Upper lobe of right lung (tissue), 1 donor: ENCODE measurements around the gene EMC6. TPM values are rescaled to one million over a fixed set of nuclear protein-coding genes. Genes with fewer than 3 reads are reported as not detected.
A peak's percentile ranks its signal among the peaks of the same experiment; 100 is the strongest.

Source experiments
- ATAC-seq: fragments of 200-7000 bp; cut with Tn5 transposase; one replicate; pipeline ENCODE4 v1.9.1; 2020; ENCODE audit warnings: mild to moderate bottlenecking, moderate library complexity
- DNase-seq: peaks from one replicate; pipeline ENCODE4 v3.0.0-alpha.2; 2020
- H3K27ac ChIP-seq: fragments of 200-600 bp; one replicate; pipeline ENCODE4 v1.8.0; 2022
- H3K27me3 ChIP-seq: fragments of 200-600 bp; one replicate; pipeline ENCODE4 v1.8.0; 2022; ENCODE audit warnings: mild to moderate bottlenecking
- H3K36me3 ChIP-seq: fragments of 200-600 bp; one replicate; pipeline ENCODE4 v1.8.0; 2022
- H3K4me1 ChIP-seq: fragments of 200-600 bp; one replicate; pipeline ENCODE4 v1.8.0; 2022
- H3K4me3 ChIP-seq: fragments of 200-600 bp; one replicate; pipeline ENCODE4 v1.8.0; 2022; ENCODE audit warnings: mild to moderate bottlenecking
- H3K9me3 ChIP-seq: fragments of 200-600 bp; one replicate; pipeline ENCODE4 v1.8.0; 2022
- CTCF ChIP-seq: fragments of 200-600 bp; IDR thresholded peaks from one replicate; pipeline ENCODE4 v1.8.0; 2022; ENCODE audit warnings: antibody characterized with exemption
- intact Hi-C: fragments of 100-400 bp; cut with DNase I; formaldehyde crosslinking; loops from one replicate; pipeline ENCODE4 v1.11.0; 2022
- total RNA-seq: library from RNA; stranded (reverse); fragmentation: NEBNext Ultra II Directional; extraction: Animal tissue kit (Norgen Biotek cat#: 25700); gene quantifications from one replicate; pipeline ENCODE4 v1.2.1, GENCODE V29; 2021
- donor health status: DM: no; HTN: yes; CAD: no; lungs with severe emphysema.

Gene EMC6
- total RNA-seq, 1 donor from 2014 or later, result 28.6 TPM

- Histone ChIP-seq H3K36me3 (no peaks in the 10 kb centered on the region), H3K9me3 (no peaks in the 10 kb centered on the region), H3K4me3 (no peak overlapping the region), H3K27ac (no peak overlapping the region), H3K27me3 (peaks cover 21% of the 10 kb centered on the region), H3K4me1 (no peaks in the 10 kb centered on the region)
- DNase-seq, result no peak
- peak; percentile 7 for ATAC-seq
- intact Hi-C loops, result no loop called here
- no peak for TF ChIP-seq CTCF
Observed at GRCh38 chr17:3679531-3680126, 11.0 kb downstream of the EMC6 start.

GRCh38 chr17:3681057-3681456 is 12.4 kb downstream of the EMC6 start:
- Histone ChIP-seq H3K27me3 (peaks cover 27% of the 10 kb centered on the region), H3K27ac (no peak overlapping the region), H3K4me3 (no peak overlapping the region), H3K4me1 (no peaks in the 10 kb centered on the region), H3K9me3 (no peaks in the 10 kb centered on the region), H3K36me3 (no peaks in the 10 kb centered on the region)
- no peak for ATAC-seq
- no peak for TF ChIP-seq CTCF
- intact Hi-C loops, result no loop called here
- DNase-seq, result no peak

GRCh38 chr17:3681565-3681964 is 13.0 kb downstream of the EMC6 start:
- no peak overlapping the region for H3K27ac ChIP-seq
- no peaks in the 10 kb centered on the region for H3K9me3 ChIP-seq
- H3K4me3 ChIP-seq, result no peak overlapping the region
- ATAC-seq, result no peak
- H3K36me3 ChIP-seq, result no peaks in the 10 kb centered on the region
- DNase-seq, result no peak
- H3K27me3 ChIP-seq, result peaks cover 27% of the 10 kb centered on the region
- TF ChIP-seq CTCF, result no peak
- no peaks in the 10 kb centered on the region for H3K4me1 ChIP-seq
- intact Hi-C loops, result no loop called here

GRCh38 chr17:3682033-3682432 is 13.4 kb downstream of the EMC6 start:
- intact Hi-C loops, result no loop called here
- DNase-seq (no peak), ATAC-seq (no peak)

DNA sequence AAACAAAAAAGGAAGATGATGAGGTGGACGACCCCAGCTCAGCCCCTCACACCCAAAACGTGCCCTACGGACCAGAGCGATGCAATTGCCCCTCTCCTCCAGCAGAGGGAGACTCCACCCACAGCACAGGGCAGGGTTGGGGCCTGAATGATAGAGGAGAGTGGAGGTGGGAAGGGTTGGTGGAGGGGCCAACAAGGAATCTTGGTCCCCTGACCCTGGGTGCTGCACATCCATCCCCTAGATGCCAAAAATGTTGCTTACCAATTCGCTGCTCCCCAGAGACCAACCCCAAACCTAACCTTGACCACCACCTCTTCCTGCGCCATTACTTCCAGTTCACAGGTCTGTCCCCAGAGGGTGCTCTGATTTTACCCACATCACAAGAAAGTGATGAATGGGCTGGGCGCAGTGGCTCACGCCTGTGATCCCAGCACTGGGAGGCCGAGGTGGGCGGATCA is 14.5 kb downstream of the EMC6 start:
- H3K4me1 ChIP-seq, result no peaks in the 10 kb centered on the region
- no peak overlapping the region for H3K4me3 ChIP-seq
- peaks cover 27% of the 10 kb centered on the region for H3K27me3 ChIP-seq
- peak; percentile 89 for TF ChIP-seq CTCF
- ATAC-seq (peak; percentile 88), DNase-seq (no peak)
- no peak overlapping the region for H3K27ac ChIP-seq
- no peaks in the 10 kb centered on the region for H3K36me3 ChIP-seq
- intact Hi-C loops, result no loop called here
- H3K9me3 ChIP-seq, result no peaks in the 10 kb centered on the region

More at GRCh38 chr17:3682033-3682432, 13.4 kb downstream of the EMC6 start:
- H3K36me3 ChIP-seq, result no peaks in the 10 kb centered on the region
- H3K27me3 ChIP-seq, result peaks cover 27% of the 10 kb centered on the region
- no peaks in the 10 kb centered on the region for H3K9me3 ChIP-seq
- no peaks in the 10 kb centered on the region for H3K4me1 ChIP-seq
- no peak overlapping the region for H3K4me3 ChIP-seq
- TF ChIP-seq CTCF, result no peak
- no peak overlapping the region for H3K27ac ChIP-seq

DNA sequence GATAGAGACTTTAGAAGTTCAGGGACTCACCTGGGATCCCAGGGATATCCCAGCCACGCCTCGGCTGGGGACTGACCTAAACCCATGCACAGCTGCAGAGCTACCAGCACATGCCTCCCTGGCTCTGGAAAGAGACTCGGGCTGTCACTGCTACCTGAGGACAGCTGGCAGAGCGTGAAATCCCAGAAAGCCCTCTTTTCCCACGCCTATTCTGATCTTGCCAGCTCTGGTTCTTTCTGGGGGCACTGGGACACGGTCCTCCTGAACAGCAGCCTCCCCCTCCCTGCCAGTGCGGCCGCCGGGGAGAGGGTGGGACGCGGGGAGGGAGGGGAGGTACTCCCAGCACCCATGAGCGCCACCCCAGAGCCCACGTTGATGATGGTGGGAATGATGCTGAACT is 16.6 kb downstream of the EMC6 start:
- H3K36me3 ChIP-seq, result no peaks in the 10 kb centered on the region

More for the DNA sequence above, 16.6 kb downstream of the EMC6 start:
- intact Hi-C loops, result no loop called here
- H3K4me3 ChIP-seq, result no peak overlapping the region
- DNase-seq (no peak), ATAC-seq (no peak)
- peaks cover 31% of the 10 kb centered on the region for H3K27me3 ChIP-seq
- no peaks in the 10 kb centered on the region for H3K4me1 ChIP-seq
- no peaks in the 10 kb centered on the region for H3K9me3 ChIP-seq
- no peak overlapping the region for H3K27ac ChIP-seq
- TF ChIP-seq CTCF, result no peak
